Measurements from ENCODE around the gene CYP26B1.

The CYP26B1 gene, protein sequence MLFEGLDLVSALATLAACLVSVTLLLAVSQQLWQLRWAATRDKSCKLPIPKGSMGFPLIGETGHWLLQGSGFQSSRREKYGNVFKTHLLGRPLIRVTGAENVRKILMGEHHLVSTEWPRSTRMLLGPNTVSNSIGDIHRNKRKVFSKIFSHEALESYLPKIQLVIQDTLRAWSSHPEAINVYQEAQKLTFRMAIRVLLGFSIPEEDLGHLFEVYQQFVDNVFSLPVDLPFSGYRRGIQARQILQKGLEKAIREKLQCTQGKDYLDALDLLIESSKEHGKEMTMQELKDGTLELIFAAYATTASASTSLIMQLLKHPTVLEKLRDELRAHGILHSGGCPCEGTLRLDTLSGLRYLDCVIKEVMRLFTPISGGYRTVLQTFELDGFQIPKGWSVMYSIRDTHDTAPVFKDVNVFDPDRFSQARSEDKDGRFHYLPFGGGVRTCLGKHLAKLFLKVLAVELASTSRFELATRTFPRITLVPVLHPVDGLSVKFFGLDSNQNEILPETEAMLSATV
- total RNA-seq: 0 reads per million in 2 donors

DNA sequence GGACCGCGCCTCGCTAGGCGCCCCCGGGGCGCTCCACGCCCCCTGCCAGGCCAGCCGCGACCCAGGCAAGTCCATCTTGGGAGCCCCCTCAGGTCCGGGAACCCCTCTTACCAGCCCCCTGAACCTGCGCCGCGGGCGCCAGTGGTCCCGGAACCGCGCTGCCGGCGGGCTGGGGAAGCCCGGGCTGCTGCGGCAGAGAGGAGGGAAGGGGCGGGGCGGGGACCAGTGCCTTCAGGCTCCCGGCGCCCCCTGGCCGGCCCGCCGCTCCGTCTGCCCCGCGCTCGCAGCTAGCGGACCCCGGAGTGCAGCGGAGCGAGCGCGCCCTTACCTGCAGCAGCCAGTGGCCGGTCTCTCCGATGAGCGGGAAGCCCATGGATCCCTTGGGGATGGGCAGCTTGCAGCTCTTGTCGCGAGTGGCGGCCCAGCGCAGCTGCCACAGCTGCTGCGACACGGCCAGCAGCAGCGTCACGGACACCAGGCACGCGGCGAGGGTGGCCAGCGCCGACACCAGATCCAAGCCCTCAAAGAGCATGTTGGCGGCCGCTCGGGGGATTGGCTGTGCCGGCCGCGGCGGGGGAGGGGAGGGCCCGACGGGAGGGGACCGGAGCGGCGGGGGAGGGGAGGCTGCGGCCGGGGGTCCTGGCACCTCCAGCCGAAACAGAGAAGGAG, at the start of gene CYP26B1:
TSS of gene CYP26B1 (minus strand) at position 560 of the 669 bp plus-strand sequence. CDS start at position 532, 28 bp downstream.
- no peak for DNase-seq

DNA sequence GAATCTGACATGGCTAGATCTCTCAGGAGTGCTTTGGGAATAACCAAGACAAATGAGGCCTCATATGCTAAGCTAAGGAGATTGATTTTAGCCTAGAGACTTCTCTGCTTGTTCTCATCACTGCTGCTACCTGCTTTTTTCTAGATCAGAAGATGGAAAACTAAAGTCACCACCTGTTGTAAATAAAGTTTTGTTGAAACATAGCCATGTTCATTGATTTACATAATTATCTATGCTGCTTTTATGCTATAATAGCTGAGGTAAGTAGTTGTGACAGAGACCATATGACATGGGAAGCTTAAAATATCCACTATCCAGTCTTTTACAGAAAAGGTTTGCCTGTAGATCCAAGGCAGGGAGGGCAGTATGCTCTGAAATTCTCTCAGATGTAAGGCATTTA, 46.1 kb upstream of the CYP26B1 start:
- no peak for DNase-seq

DNA sequence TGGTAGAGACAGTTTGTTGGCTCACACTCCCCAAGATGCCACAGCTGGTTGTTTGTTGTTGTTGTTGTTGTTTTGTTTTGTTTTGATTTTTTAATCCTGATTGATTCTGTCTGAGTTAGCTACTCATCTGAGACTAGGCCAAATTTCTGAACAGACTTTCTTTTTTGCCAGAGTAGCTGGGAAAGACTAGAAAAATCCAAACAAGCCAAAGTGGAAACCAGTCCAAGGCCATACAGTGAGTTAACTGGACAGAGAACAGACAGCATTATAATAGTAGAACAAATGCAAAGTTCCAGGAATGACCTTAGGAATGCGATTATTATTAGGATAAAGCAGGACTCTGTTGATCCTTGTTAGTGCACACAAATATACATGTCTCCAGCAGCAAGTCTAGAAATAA, 43.8 kb upstream of the CYP26B1 start:
- DNase-seq: no peak

DNA sequence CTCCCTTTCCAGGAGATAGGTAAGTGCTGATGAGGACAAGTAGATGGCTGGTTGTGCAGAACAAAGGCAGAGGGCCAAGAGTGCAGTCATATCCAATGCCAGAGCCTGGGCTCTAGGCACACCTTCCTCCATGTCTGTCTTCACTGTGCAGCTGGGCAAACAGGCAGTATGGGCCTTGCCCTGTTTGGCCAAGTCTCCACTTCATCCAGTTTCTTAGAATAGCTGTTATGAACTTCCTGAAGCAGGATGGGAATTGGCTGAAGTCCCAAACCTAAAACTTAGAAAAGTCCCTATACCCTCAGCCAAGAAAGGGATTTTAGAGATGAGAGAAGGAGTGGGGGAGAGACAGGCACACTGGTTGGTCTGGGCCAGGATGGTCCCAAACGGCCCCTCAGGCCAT, 37.5 kb upstream of the CYP26B1 start:
- no peak for DNase-seq

DNA sequence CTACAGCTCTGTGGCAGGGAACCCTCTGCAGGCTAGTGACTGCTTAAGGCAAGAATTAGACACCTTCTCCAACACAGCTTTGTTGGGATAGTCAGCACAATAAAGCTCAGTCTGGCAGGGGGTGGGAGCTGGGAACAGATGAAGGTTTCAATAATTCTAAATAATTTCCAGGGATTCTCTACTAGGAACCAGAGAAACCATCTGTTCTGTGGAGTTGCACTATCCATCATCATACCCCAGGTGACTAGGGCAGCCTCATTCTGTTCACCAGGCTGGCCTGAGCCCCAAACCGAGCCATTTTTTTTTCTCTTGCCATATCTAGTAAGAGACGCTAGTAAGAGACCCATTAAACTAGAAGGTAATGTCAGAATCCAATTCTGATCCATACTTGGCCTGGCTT, 35.8 kb upstream of the CYP26B1 start:
- DNase-seq: no peak

DNA sequence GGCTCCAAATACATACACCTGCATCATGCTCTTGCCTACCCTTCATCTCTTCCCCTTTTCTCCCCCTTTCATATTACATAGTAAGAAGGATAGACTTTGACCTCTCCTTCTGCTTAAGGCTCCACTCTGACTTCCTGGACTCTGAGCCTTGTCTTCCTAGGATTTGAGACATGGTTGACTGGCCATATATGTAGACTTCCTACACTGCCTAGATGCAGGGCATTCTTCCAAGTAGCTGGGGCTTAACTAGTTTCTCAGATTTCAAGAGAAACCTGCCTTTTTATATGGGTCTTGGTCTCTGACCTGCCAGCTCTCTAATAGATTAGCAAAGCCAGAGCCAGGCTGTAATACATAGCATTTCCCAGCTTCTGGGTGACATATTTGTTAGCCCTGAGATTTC, 35.4 kb upstream of the CYP26B1 start:
- no peak for DNase-seq

DNA sequence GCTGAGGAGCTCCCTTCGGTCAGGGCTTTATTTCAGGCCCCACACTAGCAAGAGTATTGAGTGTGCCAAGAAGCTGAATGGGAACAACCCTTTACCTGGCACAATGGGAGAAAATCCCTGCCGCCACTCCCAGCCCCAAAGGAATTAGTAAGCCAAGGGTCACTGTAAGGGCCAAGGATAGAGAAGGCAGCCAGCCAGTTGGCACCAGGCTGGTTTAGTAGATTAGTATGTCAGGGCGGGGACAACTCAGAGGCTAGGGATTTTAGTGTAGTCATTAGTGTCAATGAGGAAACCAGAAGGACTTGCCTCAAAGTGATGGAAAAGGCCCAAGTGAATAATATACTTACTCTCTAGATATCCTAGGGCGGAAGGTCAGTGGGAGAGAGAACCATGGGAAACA, 34.9 kb upstream of the CYP26B1 start:
- no peak for DNase-seq

DNA sequence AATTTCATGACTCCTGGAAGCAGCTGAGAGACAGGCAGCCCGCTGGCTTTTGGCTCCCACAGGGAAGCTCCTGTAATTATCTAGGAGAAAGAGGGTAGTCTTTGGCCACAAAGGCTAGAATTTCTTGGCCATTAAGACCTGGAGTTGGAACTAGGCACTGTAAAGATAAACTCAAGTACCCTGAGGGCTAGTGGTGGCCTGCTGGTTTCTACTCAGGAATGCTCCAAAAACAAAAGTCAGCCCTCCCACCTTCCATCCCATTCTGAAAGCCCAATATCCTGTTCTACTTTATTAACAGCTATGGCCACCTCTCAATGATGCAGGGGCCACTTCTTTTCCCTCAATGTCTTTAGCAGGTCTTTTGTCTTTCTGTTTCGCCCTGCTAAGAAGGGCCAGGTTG, 34.0 kb upstream of the CYP26B1 start:
- DNase-seq: no peak

DNA sequence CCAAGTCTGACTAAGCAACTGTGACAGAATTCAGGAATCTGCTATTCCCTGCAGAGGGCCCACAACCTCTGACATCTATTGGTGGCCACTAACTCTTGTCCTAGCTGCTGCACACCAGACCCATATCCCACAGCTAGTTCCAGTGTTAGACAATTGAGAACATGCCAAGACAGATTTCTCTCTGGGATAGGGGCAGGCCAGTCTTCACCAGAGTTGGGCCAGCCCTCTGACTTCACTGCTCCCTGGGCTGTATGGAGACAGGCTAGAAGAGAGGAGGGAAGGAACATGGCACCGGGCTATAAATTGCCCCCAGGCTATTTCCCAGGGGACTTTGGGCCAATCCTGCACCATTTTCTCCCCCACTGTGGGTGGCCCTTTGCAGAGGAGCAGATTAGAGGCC, 32.7 kb upstream of the CYP26B1 start:
- DNase-seq: no peak

DNA sequence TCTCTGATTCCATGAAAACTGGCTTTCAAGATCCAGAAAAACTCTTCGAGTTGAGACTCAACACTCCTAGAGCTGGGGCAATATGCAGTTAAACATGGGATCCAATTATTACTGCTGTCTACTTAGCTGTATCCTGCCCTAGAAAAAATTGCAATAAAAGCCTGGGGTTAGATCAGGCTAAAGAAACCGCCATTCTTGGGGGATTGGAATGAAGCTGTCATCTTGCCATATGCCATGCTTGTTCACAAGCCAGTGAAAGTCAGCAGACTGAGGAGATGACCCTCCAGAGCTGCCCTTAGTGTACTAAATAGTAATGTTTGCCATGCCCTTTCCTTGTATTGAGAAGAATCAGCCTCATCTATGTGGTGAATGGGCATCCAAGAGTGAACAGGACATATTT, 30.9 kb upstream of the CYP26B1 start:
- DNase-seq: no peak

DNA sequence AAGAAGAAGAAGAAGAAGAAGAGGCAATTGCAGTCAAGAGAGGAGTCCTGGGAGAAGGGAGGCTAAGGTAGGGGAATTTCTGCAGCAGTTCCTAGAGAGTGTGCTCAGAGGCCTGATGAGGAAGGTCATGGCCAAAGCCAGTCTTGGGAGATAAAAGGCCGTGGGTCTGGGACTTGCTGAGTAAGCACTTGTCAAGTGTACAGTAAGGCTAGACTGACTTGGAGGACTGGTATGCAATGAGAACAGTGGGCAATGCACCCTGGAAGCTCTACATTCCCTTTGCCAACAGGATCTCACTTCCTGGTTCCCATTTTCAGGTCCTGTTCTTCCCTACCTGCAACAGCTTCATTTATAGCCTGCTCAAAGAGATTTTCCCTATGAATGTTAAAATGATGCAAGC, 28.6 kb upstream of the CYP26B1 start:
- no peak for DNase-seq

DNA sequence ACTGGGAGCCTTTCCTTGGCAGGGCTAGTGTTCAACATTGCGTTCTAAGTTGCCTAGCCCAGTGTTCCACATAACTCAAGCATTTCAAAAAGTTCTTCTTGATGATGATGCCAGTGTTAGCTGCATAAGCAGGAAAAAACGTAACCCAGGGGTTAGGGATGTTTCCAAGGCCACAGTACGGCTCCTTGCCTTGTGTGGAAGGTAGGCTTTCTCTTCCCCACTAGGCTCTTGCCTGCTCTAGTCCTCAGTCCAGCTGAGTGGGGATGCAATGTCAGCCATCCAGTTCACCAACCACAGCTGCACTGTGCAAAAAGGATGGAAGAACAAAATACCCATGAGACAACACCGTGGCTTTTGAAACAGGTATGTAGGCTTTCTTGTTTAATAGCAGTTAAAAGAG, 28.0 kb upstream of the CYP26B1 start:
- DNase-seq: no peak

DNA sequence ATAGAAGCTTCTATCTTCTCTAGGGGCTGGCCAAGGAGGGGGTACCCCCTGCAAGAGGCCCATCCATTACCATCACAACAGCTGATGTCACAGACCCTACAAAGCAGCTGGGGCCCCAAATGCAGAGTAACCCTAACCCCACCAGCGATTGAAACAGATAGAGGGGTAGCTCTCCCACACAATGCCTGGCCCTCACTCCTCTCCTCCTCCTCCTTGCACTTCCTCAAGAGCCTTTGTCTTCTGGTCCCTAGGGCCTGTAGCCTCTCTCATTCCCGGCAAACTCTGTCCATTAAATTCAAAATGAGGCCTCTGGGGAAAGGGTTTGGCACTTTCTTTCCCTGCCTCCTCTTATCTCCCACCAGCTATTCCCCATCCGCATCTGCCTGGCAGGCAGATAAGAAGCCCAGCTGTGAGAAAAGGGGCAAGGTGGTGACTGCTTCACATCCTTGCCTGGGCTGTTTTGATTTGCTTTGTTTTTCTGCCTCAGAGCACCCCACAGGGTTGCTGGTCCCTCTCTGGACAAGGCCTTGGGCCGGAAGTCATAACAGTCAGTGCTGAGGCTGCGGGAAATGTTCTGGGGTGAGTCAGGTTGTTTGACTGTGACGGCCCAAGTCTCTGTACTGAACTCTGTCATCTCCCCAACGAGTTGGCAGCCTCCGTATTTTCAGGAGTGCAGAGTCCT, 26.1 kb upstream of the CYP26B1 start:
- DNase-seq: no peak

DNA sequence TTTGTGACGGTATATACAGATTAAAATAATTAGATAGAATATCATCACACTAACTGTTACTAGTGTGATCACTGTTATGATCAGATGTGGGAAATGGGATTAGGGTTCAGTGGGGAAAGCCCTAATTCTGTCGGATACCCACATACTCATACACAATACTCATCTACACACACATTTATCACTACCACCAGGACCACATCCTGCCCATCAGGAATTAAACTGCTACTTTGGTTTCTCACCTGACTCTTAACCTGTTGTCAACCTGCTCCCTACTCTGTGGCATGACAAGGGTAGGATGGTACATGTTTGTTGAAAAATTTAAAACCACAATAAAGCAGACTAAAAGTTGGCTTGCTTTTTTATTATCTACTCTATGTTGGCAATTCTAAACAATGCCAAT, 24.8 kb upstream of the CYP26B1 start:
- DNase-seq: peak in 1 of 5 experiments; percentile 33

DNA sequence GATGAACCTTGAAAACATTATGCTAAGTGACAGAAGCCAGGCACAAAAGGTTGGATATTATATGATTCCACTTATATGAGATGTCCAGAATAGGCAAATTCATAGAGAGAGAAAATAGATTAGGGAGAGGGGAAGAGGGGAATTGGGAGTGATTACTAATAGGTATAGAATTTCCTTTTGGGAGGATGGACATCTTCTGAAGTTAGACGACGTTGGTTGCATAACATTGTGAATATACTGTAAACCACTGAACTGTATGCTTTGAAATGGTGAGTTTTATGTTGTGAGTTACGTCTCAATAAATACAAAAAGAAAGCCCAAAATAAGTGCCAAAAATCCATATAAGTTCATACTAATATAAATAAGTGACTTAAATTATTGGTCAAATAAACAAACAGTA, 18.6 kb upstream of the CYP26B1 start:
- DNase-seq: no peak

DNA sequence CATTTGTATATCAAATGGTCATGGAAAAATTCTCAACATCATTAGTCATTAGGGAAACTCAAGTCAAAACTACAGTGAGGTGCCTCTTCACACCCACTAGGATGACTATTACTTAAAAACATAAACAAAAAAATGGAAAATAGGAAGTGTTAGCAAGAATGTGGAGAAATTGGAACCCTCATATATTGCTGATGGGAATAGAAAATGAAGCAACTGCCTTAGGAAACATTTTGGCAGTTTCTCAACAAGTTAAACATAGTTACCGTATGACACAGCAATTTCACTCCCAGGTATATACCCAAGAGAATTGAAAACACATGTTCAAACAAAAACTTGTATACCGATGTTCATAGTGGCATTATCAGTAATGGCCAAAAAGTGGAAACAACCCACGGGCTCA, 18.1 kb upstream of the CYP26B1 start:
- DNase-seq: no peak

DNA sequence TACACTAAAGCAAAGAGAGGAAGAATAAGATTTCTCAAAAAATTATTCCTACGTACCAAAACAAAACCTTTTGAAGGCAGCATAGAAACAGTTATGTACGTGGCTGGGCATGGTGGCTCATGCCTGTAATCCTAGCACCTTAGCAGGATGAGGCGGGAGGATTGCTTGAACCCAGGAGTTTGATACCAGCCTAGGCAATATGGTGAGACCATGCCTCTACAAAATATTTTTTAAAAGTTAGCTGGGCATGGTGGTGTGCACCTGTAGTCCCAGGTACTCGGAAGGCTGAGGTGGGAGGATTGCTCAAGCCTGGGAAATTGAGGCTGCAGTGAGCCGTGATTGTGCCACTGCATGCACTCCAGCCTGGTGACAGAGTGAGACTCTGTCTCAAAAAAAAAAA, 14.9 kb upstream of the CYP26B1 start:
- DNase-seq: no peak

DNA sequence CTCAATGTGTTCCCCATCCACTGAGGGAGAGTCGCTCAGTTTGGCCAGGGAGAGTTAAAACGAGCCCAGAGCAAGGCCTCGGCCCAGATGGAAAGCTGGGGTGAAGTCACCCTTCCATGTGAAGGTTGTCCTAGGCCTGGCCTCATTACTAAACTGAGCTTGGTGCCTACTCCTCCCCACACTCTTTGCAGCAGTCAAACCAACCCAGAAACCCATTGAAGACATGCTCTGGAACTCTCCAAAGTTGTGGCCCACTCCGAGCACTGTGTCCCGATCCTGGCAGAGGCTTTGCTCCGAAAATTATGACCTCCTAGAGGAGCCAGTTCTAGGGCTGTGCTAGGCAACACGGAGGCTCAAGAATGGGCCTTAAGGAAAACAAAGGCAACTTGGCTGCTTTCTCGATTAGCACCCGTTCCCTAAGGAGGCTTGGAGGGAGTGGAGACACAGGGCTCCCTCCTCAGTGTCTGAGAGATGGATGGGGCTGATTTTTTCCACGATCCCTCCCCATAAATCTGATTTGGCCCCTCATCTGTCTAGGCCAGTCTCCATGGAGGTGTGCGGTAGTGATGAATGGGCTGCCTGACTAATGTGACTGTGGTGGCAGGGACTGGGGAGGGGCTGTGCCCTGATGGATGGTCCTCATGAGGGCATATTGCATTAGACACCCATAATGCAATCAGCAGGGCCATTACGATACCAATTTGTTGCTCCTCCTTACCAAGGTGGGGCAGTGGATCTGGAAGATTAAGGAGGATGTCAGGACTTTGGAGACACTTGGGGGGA, 11.7 kb upstream of the CYP26B1 start:
- DNase-seq: no peak

DNA sequence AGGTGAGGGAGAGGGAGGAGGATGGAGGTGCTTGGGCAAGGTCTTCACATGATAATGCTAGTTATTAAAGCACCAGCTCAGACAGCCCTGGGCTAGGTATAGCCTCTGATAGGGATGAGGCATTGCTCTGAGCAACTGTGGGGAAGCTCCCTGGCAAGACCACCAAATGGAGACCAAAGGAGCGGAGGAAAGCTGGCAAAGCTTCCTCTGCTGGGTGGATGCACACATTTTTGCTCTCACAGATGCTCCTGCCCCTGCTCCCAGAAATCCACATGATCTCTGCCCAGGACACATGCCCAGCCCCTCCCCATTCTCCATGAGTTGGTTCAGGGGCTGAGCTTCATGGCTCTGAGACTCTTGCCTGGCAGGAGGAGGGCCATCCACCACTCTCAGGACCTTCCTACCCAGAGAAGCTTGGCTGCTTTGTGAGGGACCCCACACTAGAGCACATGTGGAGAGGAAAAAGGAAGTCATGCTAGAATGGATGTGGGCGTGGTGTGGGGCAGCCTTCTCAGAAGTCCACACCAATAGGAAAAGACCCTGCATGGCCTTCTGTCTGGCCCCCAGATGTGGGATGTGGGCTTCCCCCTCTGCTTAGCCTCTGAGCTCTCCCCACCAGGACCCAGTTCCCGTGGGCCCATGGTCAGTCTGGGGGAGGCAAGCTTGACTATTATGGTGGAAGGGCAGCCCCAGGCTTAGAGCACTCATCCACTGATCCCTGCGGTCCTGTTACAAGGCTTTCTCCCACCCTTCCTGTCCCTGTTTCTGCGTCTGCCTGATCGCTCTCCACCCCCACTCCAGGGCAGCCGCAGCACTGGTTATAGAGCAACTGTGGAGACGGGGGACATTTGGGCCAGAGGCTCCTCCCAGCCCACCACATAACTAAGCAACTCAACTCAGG, 10.5 kb upstream of the CYP26B1 start:
- no peak for DNase-seq

DNA sequence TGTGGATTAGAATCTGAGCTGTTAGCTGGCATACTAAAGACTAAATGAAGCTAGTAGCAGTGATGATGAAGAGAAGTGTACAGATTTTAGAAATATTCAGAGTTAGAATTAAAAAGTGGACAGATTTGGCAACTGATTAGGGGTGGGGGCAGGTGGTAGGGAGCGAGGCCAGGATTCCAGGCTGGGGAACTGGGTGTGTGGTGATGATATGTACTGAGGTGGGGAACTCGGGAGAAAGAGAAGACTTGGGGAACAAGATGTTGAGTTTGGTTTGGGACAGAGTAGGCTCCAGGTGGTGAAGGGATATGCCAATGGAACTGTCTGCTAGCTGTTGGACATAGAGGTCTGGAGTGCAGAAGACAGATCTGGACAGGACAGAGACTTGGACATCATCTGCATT, 9.2 kb upstream of the CYP26B1 start:
- no peak for DNase-seq

DNA sequence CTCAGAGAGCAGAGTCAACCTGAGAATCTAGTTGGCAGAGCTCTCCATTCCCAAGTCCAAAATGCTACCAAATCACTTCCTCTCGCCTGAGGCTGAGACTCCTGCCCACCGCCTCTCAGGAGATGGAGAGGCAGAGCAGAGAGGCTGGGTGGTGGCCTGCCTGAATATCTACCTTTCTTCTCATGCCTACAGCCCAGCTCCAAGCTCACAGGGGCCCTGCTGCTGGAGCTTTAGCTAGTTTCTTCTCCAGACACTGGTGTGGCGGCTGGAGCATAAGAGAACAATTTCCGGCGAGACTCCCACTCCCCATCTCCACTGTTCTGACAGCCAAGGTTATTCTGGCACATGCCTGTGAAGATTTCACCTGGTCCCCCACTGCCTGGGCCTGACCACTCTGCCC, 8.1 kb upstream of the CYP26B1 start:
- DNase-seq: no peak

DNA sequence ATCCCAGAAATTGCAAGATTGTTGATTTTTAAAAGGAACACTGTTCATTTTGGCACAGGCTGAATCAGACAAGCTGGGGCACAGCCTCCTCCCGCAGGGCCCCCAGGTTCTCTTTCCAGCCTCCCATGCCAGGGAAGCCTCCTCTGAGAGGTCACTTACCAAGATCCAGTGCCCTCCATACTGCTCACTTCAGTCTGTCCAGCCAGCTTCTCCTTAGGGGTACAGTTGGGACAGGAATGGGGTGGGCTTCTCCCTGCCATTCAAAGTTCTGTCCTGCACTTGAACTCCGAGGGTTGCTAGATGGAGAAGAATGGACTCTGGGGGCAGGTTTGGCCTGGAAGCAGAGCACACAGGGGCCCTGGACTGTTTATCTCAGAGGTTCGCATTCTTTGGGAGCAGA, 7.5 kb upstream of the CYP26B1 start:
- no peak for DNase-seq
